Right cardiac atrium (tissue), 5 donors: ENCODE results near the gene RFX2. TPM values are rescaled to one million over a fixed set of nuclear protein-coding genes. Genes with fewer than 3 reads are reported as not detected.
"Not testable (repeated sequence)": the region's sequence is repeated elsewhere in the genome, so short reads cannot be mapped to it uniquely, and the experiment has no call there.

Source experiments
- ATAC-seq, 2 donors: fragments of 200-7000 bp; cut with Tn5 transposase; one replicate each; pipeline versions ENCODE4 v1.8.0 to v1.9.1; 2020; ENCODE audit warnings: moderate library complexity in 2 of 2, mild to moderate bottlenecking in 1 of 2
- DNase-seq, 3 donors: peaks; one replicate each; pipeline ENCODE4 v3.0.0-alpha.2; 2020
- H3K27ac ChIP-seq: one replicate; pipeline ENCODE4 v1.5.1; 2013; ENCODE audit warnings: mild to moderate bottlenecking, low read length, control low read depth, moderate library complexity
- H3K27me3 ChIP-seq: one replicate; pipeline ENCODE4 v1.6.1; 2013; ENCODE audit not compliant: control insufficient read depth, insufficient read depth
- H3K4me1 ChIP-seq: one replicate; pipeline ENCODE4 v1.6.1; 2013; ENCODE audit warnings: low read length; ENCODE audit not compliant: control insufficient read depth, insufficient read depth
- H3K4me3 ChIP-seq: one replicate; pipeline ENCODE4 v1.5.1; 2013; ENCODE audit warnings: low read length, control low read depth
- H3K9me3 ChIP-seq: one replicate; pipeline ENCODE4 v1.6.1; 2013; ENCODE audit warnings: low read length; ENCODE audit not compliant: control insufficient read depth
- WGBS: extraction: QIAGEN DNeasy Blood & Tissue Kit; methylation state at CpG from one replicate; pipeline ENCODE4 v1.1.7; 2013; 5-methylcytosine and 5-hydroxymethylcytosine counted together
- intact Hi-C, 4 donors: fragments of 100-400 bp; cut with DNase I; formaldehyde crosslinking; loops; one replicate each; pipeline versions ENCODE4 v1.11.0 to v1.14.0; 2022 to 2023
- polyA plus RNA-seq: library from polyadenylated mRNA; stranded (reverse); fragments of 200-250 nt; gene quantifications from one replicate; pipeline ENCODE4 v1.2.3, GENCODE V29; 2013
- total RNA-seq, 4 donors: library from RNA; stranded (reverse); fragmentation: NEBNext Ultra II Directional; extraction: Animal tissue kit (Norgen Biotek cat#: 25700); gene quantifications; one replicate each; pipeline ENCODE4 v1.2.1, GENCODE V29; 2021
- donor health status: healthy with polysubstance abuse.
- donor health status: DM: no; HTN: yes; CAD: no.
- donor health status: DM: no; HTN: no; CAD: no.
- donor health status: DM: no; HTN: yes; CAD: no; lungs with severe emphysema.
- donor health status: DM: yes; HTN: yes; CAD: no.

RFX2 gene
- total and polyA plus RNA-seq, 5 donors = 5.1 to 15.9 (median 8.2) TPM

DNA sequence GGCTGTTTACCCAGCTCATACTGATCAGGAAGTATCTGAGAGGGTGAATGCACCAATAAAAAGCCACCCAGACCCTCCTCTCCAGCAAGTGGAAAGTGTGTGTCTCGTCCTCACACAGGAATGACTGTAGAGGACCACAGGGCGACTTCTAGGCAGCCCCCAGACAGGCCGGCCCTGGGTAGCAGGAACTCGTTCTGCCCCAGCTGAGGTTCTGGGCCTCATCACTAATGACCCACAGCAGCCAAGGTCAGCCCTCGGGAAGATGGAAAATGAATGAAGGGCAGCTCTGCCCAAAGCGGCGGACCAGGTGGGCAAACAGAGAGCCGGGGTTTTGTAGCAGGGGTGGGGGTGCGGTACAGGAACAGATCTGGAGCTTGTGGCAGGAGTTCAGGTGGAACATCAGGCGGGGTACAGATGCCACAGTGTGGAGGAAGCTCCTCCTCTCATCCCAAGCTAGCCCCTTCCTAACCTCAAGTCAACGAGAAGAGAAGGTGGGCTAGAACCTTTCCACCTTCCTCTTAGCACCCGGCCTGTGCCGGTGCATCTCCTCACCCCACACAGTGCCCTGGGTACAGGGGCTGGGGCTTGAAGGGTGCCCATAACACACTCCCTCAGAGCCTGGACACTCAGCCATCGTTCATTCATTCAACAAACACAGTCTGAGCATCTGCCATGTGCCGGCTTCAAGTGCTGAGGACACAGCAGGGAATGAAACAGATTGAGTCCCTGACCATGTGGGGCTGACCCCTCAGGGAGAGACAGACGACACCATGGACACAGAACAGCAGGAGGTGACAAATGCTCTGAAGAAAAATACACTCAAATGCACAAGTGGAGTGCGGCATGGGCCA, 36.2 kb downstream of the RFX2 start:
- no peak overlapping the region for H3K27ac ChIP-seq
- no peaks in the 10 kb centered on the region for H3K9me3 ChIP-seq
- ATAC-seq (no peak), DNase-seq (no peak)
- H3K4me3 ChIP-seq = no peak overlapping the region
- intact Hi-C loops = no loop called here
- 90% methylated on average over 17 of the region's 17 CpGs for WGBS
- peaks cover 5% of the 10 kb centered on the region for H3K4me1 ChIP-seq
- H3K27me3 ChIP-seq = no peaks in the 10 kb centered on the region

DNA sequence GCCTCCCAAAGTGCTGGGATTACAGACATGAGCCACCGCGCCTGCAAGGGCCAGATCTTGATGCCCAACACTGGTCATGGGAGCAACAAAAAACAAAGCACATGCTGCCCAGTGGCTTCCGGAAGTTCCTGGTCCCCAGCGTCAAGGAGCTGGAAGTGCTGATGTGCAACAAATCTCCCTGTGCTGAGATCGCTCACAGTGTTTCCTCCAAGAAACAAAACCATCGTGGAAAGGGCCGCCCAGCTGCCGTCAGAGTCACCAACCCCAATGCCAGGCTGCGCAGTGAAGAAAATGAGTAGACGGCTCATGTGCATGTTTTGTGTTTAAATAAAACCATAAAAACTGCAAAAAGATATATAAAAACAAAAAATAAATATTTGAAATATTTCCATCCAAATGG, 37.1 kb downstream of the RFX2 start:
- H3K27me3 ChIP-seq, ATAC-seq, H3K4me3 ChIP-seq, intact Hi-C loops, DNase-seq, H3K9me3 ChIP-seq, H3K27ac ChIP-seq: not testable (repeated sequence)
- WGBS = 86% methylated on average over 10 of the region's 10 CpGs
- H3K4me1 ChIP-seq = peaks cover 13% of the 10 kb centered on the region

DNA sequence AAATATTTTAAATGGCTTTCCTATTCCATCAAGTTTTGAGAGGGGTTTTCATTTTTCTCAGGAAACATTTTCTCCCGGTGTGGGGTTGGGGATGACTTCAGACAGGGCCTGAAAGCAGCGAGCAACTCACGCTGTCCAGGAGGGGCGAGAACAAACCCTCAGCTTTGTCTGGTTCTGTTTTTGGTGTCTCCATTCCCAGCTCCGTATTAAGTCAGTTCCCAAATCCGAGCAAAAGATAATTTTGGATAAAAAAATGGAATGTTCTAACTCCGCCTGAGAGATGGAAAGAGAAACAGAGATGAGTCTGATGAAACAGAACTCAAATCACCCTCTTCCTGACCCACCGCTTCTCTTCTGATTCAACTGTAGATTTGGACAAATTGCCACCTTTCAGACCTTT, 38.4 kb downstream of the RFX2 start:
- DNase-seq = no peak
- ATAC-seq = no peak
- Histone ChIP-seq H3K27me3 (no peaks in the 10 kb centered on the region), H3K9me3 (no peaks in the 10 kb centered on the region), H3K27ac (no peak overlapping the region), H3K4me3 (no peak overlapping the region), H3K4me1 (peaks cover 23% of the 10 kb centered on the region)
- 66% methylated on average over 8 of the region's 8 CpGs for WGBS
- intact Hi-C loops = no loop called here

- ATAC-seq (no peak), DNase-seq (no peak)
- peak overlapping the region; percentile 53 for H3K27ac ChIP-seq
- peaks cover 26% of the 10 kb centered on the region for H3K4me1 ChIP-seq
- no peak overlapping the region for H3K4me3 ChIP-seq
- no peaks in the 10 kb centered on the region for H3K9me3 ChIP-seq
- H3K27me3 ChIP-seq = no peaks in the 10 kb centered on the region
- intact Hi-C loops = no loop called here
- WGBS = 60% methylated on average over 11 of the region's 11 CpGs
Observed at GRCh38 chr19:6070720-6071485, 39.4 kb downstream of the RFX2 start.

- ATAC-seq (no peak), DNase-seq (no peak)
- Histone ChIP-seq H3K27me3 (no peaks in the 10 kb centered on the region), H3K4me3 (no peak overlapping the region), H3K27ac (no peak overlapping the region), H3K9me3 (no peaks in the 10 kb centered on the region), H3K4me1 (peaks cover 26% of the 10 kb centered on the region)
- intact Hi-C loops = no loop called here
- WGBS = 96% methylated on average over 3 of the region's 3 CpGs
Observed at GRCh38 chr19:6070207-6070681, 40.1 kb downstream of the RFX2 start.

GRCh38 chr19:6069268-6069791, 41.0 kb downstream of the RFX2 start:
- Histone ChIP-seq H3K27me3 (no peaks in the 10 kb centered on the region), H3K9me3 (no peaks in the 10 kb centered on the region), H3K4me3 (no peak overlapping the region), H3K4me1 (peaks cover 22% of the 10 kb centered on the region), H3K27ac (peak overlapping the region; percentile 36)
- intact Hi-C loops = loop anchor here in 1 of 4 donors (5.0 kb wide), 1 partner anchor 38 kb away; no protein-coding TSS in a partner anchor
- DNase-seq (no peak), ATAC-seq (no peak)

DNA sequence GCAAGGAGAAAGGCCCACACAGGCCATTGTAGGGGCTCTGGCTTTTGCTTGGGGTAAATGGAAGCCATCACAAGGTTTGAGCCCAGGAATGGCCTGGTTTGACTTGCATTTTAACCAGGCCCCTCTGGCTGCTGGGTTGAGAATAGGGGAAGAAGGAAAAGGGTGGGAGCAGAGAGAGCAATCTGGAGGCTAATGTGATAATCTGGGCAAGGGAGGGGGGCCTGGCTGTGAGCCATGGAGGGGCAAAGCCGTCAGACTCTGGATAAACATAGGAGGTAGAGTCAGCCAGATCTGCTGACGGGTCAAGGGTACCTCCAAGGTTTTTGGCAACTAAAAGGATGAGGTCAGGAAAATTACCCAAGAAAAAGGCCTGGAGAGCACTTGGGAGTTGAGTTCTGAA, 41.6 kb downstream of the RFX2 start:
- no peaks in the 10 kb centered on the region for H3K9me3 ChIP-seq
- H3K27me3 ChIP-seq = no peaks in the 10 kb centered on the region
- H3K4me1 ChIP-seq = peaks cover 24% of the 10 kb centered on the region
- H3K27ac ChIP-seq = peak overlapping the region; percentile 36
- WGBS = 30% methylated on average over 2 of the region's 2 CpGs
- ATAC-seq (no peak), DNase-seq (no peak)
- no peak overlapping the region for H3K4me3 ChIP-seq
- intact Hi-C loops = loop anchor here in 1 of 4 donors (5.0 kb wide), 1 partner anchor 39 kb away; no protein-coding TSS in a partner anchor

- ATAC-seq = no peak
- H3K4me1 ChIP-seq = peaks cover 24% of the 10 kb centered on the region
Observed at GRCh38 chr19:6067975-6068374, 42.3 kb downstream of the RFX2 start.

GRCh38 chr19:6066661-6067646, 43.3 kb downstream of the RFX2 start:
- H3K4me1 ChIP-seq = peaks cover 29% of the 10 kb centered on the region
- DNase-seq (peak; percentile 96 to 98 (median 98)), ATAC-seq (peak; percentile 88 to 91)
- 5% methylated on average over 18 of the region's 18 CpGs for WGBS
- no peak overlapping the region for H3K4me3 ChIP-seq
- intact Hi-C loops = loop anchor here in 1 of 4 donors (5.0 kb wide), 1 partner anchor 40 kb away; no protein-coding TSS in a partner anchor
- H3K27me3 ChIP-seq = no peaks in the 10 kb centered on the region
- no peaks in the 10 kb centered on the region for H3K9me3 ChIP-seq
- peak overlapping the region; percentile 97 for H3K27ac ChIP-seq

More at GRCh38 chr19:6067975-6068374, 42.3 kb downstream of the RFX2 start:
- DNase-seq = no peak
- no peaks in the 10 kb centered on the region for H3K9me3 ChIP-seq
- peak overlapping the region; percentile 97 for H3K27ac ChIP-seq
- H3K27me3 ChIP-seq = no peaks in the 10 kb centered on the region
- WGBS = 72% methylated on average over 2 of the region's 2 CpGs
- intact Hi-C loops = loop anchor here in 1 of 4 donors (5.0 kb wide), 1 partner anchor 39 kb away; no protein-coding TSS in a partner anchor
- no peak overlapping the region for H3K4me3 ChIP-seq
